ENCODE data around the gene CFP.
A peak's percentile ranks its signal among the peaks of the same experiment; 100 is the strongest.

The CFP gene

GRCh38 chrX:47597222-47597621 is 32.5 kb downstream of the CFP start:
- Mint-ChIP-seq H3K4me3 (no peak overlapping the region), H3K36me3 (ENCODE audit: low read depth) (peaks cover 11% of the 10 kb centered on the region), H3K27me3 (ENCODE audit: low read depth) (peaks cover 11% of the 10 kb centered on the region), H3K9me3 (peaks cover 21% of the 10 kb centered on the region), H3K27ac (no peak overlapping the region), H3K4me1 (ENCODE audit: low read depth) (peaks cover 13% of the 10 kb centered on the region)

DNA sequence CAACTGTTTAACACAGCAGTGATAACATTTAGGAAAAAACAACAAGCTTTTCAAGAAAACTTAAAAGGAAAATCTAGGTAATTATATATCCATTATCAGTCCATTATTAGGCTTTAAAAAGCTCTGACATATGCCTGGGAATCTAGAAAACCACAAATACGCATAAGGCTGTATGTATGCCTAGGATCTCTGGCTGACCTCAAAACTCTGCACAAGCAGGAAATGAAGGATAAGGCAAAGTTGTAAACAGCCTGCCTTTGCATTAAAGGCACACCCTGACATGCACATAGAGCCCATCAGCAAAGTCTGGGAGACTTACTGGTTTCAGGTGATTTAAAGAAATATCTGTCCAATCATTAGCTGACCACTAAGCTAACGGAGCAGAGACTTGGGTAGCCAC is 33.5 kb downstream of the CFP start:
- Mint-ChIP-seq H3K36me3 (ENCODE audit: low read depth) (peaks cover 11% of the 10 kb centered on the region), H3K4me3 (peak overlapping the region; percentile 44), H3K27ac (peak overlapping the region; percentile 81), H3K27me3 (ENCODE audit: low read depth) (peaks cover 5% of the 10 kb centered on the region), H3K4me1 (ENCODE audit: low read depth) (peaks cover 13% of the 10 kb centered on the region), H3K9me3 (peaks cover 21% of the 10 kb centered on the region)

DNA sequence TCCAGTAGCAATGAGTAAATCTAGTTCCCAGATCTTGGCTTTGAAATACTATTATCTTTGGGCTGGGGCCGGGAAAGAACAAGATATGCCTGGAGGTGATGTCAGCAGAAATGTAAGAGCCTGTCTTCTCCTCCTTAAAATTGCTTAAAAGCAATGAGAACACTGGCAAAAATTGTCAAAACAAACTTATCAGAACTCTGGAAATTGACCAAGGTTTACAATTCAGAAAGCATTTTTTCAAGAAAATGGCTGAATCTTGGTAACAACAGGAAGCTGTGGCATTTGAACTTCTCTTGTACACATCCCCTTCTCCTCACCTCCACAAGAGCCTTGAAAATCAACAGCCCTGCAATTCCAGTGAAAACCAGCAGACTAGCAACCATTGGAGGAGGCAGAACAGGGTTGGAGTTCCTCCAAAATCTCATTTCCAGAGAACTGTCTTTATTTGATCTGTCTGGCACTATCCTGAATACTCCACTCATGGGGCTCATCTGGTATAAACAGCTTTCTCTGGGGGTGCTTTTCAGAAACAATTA is 33.9 kb downstream of the CFP start:
- peak overlapping the region; percentile 44 for H3K4me3 Mint-ChIP-seq
- H3K27me3 Mint-ChIP-seq (ENCODE audit: low read depth), result peaks cover 5% of the 10 kb centered on the region
- H3K27ac Mint-ChIP-seq, result peak overlapping the region; percentile 81
- H3K4me1 Mint-ChIP-seq (ENCODE audit: low read depth), result peaks cover 13% of the 10 kb centered on the region
- peaks cover 21% of the 10 kb centered on the region for H3K9me3 Mint-ChIP-seq
- peaks cover 11% of the 10 kb centered on the region for H3K36me3 Mint-ChIP-seq (ENCODE audit: low read depth)

- Mint-ChIP-seq H3K4me3 (no peak overlapping the region), H3K27me3 (ENCODE audit: low read depth) (no peaks in the 10 kb centered on the region), H3K4me1 (ENCODE audit: low read depth) (peaks cover 13% of the 10 kb centered on the region), H3K9me3 (peaks cover 21% of the 10 kb centered on the region), H3K27ac (no peak overlapping the region), H3K36me3 (ENCODE audit: low read depth) (peaks cover 11% of the 10 kb centered on the region)
Observed at GRCh38 chrX:47593522-47593921, 36.2 kb downstream of the CFP start.

- Mint-ChIP-seq H3K36me3 (ENCODE audit: low read depth) (peaks cover 9% of the 10 kb centered on the region), H3K4me3 (no peak overlapping the region), H3K4me1 (ENCODE audit: low read depth) (peaks cover 7% of the 10 kb centered on the region), H3K27me3 (ENCODE audit: low read depth) (no peaks in the 10 kb centered on the region), H3K9me3 (peaks cover 5% of the 10 kb centered on the region), H3K27ac (no peak overlapping the region)
Observed at GRCh38 chrX:47590984-47591383, 38.7 kb downstream of the CFP start.

- H3K36me3 Mint-ChIP-seq (ENCODE audit: low read depth), result peaks cover 15% of the 10 kb centered on the region
- H3K27ac Mint-ChIP-seq, result no peak overlapping the region
- H3K9me3 Mint-ChIP-seq, result no peaks in the 10 kb centered on the region
- no peak overlapping the region for H3K4me3 Mint-ChIP-seq
- peaks cover 13% of the 10 kb centered on the region for H3K4me1 Mint-ChIP-seq (ENCODE audit: low read depth)
- H3K27me3 Mint-ChIP-seq (ENCODE audit: low read depth), result no peaks in the 10 kb centered on the region
Observed at GRCh38 chrX:47587906-47588735, 41.6 kb downstream of the CFP start.

DNA sequence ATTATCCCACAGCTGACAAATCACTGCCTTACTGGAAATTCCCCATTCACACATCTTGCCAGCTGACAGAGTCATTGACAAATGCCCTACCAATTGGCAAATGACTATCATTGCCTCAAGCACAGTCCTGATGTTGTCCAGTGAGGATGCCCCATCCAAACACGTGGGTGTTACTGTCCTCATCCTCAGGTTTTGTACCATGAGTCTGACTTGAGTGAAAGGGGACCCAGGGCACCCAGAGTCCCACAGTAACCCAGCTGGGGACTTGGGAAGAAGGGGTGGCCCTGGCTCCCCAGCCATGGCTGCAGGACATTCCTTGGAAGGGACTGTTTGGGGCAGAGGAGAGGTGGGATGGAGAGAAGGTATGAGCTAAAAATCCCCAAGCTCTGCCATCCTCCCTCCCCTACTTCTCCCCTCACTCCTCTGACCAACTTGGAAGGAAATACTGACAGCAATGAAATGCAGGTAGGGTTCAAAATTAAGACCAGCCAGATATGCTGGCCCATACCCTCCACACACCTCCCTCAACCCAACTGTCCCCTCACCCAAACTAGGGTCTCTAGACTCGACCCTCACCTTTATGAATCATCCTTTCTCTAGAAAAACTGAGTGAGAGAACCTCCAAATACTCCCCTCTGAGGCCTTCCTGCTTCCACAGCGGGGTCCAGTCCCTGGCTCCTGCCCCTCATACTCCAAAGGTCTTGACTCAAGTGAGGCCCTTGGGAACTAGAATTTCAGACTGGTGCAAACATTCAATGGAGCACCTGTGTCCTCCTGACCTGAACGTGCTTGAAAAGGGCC is 42.4 kb downstream of the CFP start:
- no peak overlapping the region for H3K4me3 Mint-ChIP-seq
- no peaks in the 10 kb centered on the region for H3K27me3 Mint-ChIP-seq (ENCODE audit: low read depth)
- H3K9me3 Mint-ChIP-seq, result no peaks in the 10 kb centered on the region
- H3K27ac Mint-ChIP-seq, result no peak overlapping the region
- H3K36me3 Mint-ChIP-seq (ENCODE audit: low read depth), result peaks cover 15% of the 10 kb centered on the region
- peaks cover 13% of the 10 kb centered on the region for H3K4me1 Mint-ChIP-seq (ENCODE audit: low read depth)

GRCh38 chrX:47586043-47586787 is 43.5 kb downstream of the CFP start:
- peaks cover 15% of the 10 kb centered on the region for H3K36me3 Mint-ChIP-seq (ENCODE audit: low read depth)
- no peak overlapping the region for H3K4me3 Mint-ChIP-seq
- no peak overlapping the region for H3K27ac Mint-ChIP-seq
- H3K9me3 Mint-ChIP-seq, result no peaks in the 10 kb centered on the region
- peaks cover 22% of the 10 kb centered on the region for H3K4me1 Mint-ChIP-seq (ENCODE audit: low read depth)
- H3K27me3 Mint-ChIP-seq (ENCODE audit: low read depth), result no peaks in the 10 kb centered on the region

- H3K4me3 Mint-ChIP-seq, result no peak overlapping the region
- H3K27me3 Mint-ChIP-seq (ENCODE audit: low read depth), result no peaks in the 10 kb centered on the region
- no peaks in the 10 kb centered on the region for H3K9me3 Mint-ChIP-seq
- no peak overlapping the region for H3K27ac Mint-ChIP-seq
- H3K4me1 Mint-ChIP-seq (ENCODE audit: low read depth), result peaks cover 22% of the 10 kb centered on the region
- H3K36me3 Mint-ChIP-seq (ENCODE audit: low read depth), result peaks cover 15% of the 10 kb centered on the region
Observed at GRCh38 chrX:47585273-47585672, 44.5 kb downstream of the CFP start.

DNA sequence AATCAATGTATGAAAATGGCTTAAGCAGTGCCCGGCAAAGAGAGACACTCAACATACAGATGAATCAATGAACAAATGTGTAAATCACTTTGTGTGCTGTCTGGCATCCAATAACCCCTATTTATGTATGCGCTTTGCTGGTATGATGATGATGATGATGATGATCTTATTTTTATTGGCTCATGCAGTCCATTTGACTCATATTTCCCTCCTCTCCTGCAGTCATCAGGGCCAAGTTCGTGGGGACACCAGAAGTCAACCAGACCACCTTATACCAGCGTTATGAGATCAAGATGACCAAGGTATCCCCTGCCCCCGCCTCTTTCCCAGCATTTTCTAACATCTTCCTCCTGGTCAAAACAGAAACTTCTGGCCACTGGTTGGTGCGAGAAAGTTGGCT is 45.0 kb downstream of the CFP start:
- H3K27ac Mint-ChIP-seq, result no peak overlapping the region
- H3K36me3 Mint-ChIP-seq (ENCODE audit: low read depth), result peaks cover 15% of the 10 kb centered on the region
- no peaks in the 10 kb centered on the region for H3K9me3 Mint-ChIP-seq
- no peaks in the 10 kb centered on the region for H3K27me3 Mint-ChIP-seq (ENCODE audit: low read depth)
- H3K4me1 Mint-ChIP-seq (ENCODE audit: low read depth), result peaks cover 24% of the 10 kb centered on the region
- peak overlapping the region; percentile 31 for H3K4me3 Mint-ChIP-seq

GRCh38 chrX:47583240-47583861 is 46.4 kb downstream of the CFP start:
- H3K9me3 Mint-ChIP-seq, result no peaks in the 10 kb centered on the region
- no peaks in the 10 kb centered on the region for H3K27me3 Mint-ChIP-seq (ENCODE audit: low read depth)
- H3K4me3 Mint-ChIP-seq, result peak overlapping the region; percentile 78
- H3K27ac Mint-ChIP-seq, result peak overlapping the region; percentile 72
- H3K36me3 Mint-ChIP-seq (ENCODE audit: low read depth), result peaks cover 15% of the 10 kb centered on the region
- H3K4me1 Mint-ChIP-seq (ENCODE audit: low read depth), result peaks cover 30% of the 10 kb centered on the region

GRCh38 chrX:47581731-47582647 is 47.7 kb downstream of the CFP start, which contains the start of gene TIMP1:
Gene TIMP1, plus strand, starts transcription at chrX:47582436. Its CDS starts 980 bp downstream, at chrX:47583416.
- Mint-ChIP-seq H3K9me3 (no peaks in the 10 kb centered on the region), H3K4me1 (ENCODE audit: low read depth) (peaks cover 35% of the 10 kb centered on the region), H3K27me3 (ENCODE audit: low read depth) (no peaks in the 10 kb centered on the region)

GRCh38 chrX:47579537-47579936 is 50.2 kb downstream of the CFP start:
- peaks cover 29% of the 10 kb centered on the region for H3K4me1 Mint-ChIP-seq (ENCODE audit: low read depth)
- H3K4me3 Mint-ChIP-seq, result peak overlapping the region; percentile 56
- peak overlapping the region; percentile 9 for H3K27ac Mint-ChIP-seq
- H3K36me3 Mint-ChIP-seq (ENCODE audit: low read depth), result peaks cover 5% of the 10 kb centered on the region
- H3K27me3 Mint-ChIP-seq (ENCODE audit: low read depth), result no peaks in the 10 kb centered on the region
- H3K9me3 Mint-ChIP-seq, result no peaks in the 10 kb centered on the region

More at GRCh38 chrX:47581731-47582647, 47.7 kb downstream of the CFP start, which contains the start of gene TIMP1:
- H3K36me3 Mint-ChIP-seq (ENCODE audit: low read depth), result peaks cover 13% of the 10 kb centered on the region
- H3K4me3 Mint-ChIP-seq, result peak within 1 kb of the TSS; percentile 78
- H3K27ac Mint-ChIP-seq, result peak within 1 kb of the TSS; percentile 80
